ENCODE results near the gene CFAP68.

- TF ChIP-seq EZH2phosphoT487 (IDR thresholded peaks at IDR 0.05; ENCODE audit: insufficient read depth, low read depth), result no peak
- TF ChIP-seq EZH2 (IDR thresholded peaks at IDR 0.05; ENCODE audit: insufficient read depth, poor library complexity, severe bottlenecking), result no peak
These were observed 7.5 kb downstream of the CFAP68 start for GRCh38 chr11:111886844-111887243.

All from GM23248 (cell line).